Vagina (tissue), 2 donors: Measurements from ENCODE around the gene MKRN2.

ENCODE experiments used
- CTCF ChIP-seq, 3 experiments: fragments of 450-650 bp in 2 of 3; fragments of 200-600 bp in 1 of 3; sonication (generic) in 1 of 3; IDR thresholded peaks; one replicate each; pipeline ENCODE4 v1.5.1; 2017 to 2019; ENCODE audit warnings: antibody characterized with exemption in 3 of 3, mild to moderate bottlenecking in 2 of 3, moderate library complexity in 2 of 3
- POLR2A ChIP-seq, 2 donors: fragments of 450-650 bp; IDR thresholded peaks; one replicate each; pipeline ENCODE4 v1.6.1; 2017; ENCODE audit warnings: antibody characterized with exemption in 2 of 2, mild to moderate bottlenecking in 2 of 2, moderate library complexity in 2 of 2
- POLR2AphosphoS5 ChIP-seq, 2 donors: sonication (generic); formaldehyde crosslinking; IDR thresholded peaks; one replicate each; pipeline ENCODE4 v1.9.0; 2017; ENCODE audit warnings: antibody characterized with exemption in 2 of 2, mild to moderate bottlenecking in 2 of 2, low read depth in 1 of 2; ENCODE audit not compliant: insufficient read depth in 1 of 2

GRCh38 chr3:12568747-12569146 is 11.9 kb downstream of the MKRN2 start:
- TF ChIP-seq POLR2A (IDR thresholded peaks at IDR 0.05) = no peak
- TF ChIP-seq CTCF (IDR thresholded peaks at IDR 0.05) = no peak
- no peak for TF ChIP-seq POLR2AphosphoS5 (IDR thresholded peaks at IDR 0.05; ENCODE audit: insufficient read depth in 1 of 2, low read depth in 1 of 2)
